Left cardiac atrium (tissue), 4 donors: ENCODE results near the gene ARID1A. TPM values are rescaled to one million over a fixed set of nuclear protein-coding genes. Genes with fewer than 3 reads are reported as not detected.
"Not testable (repeated sequence)": the region's sequence is repeated elsewhere in the genome, so short reads cannot be mapped to it uniquely, and the experiment has no call there.

Source experiments
- ATAC-seq, 2 donors: fragments of 200-7000 bp; cut with Tn5 transposase; one replicate each; pipeline ENCODE4 v1.9.1; 2020; ENCODE audit warnings: mild to moderate bottlenecking in 2 of 2, moderate library complexity in 2 of 2
- DNase-seq: peaks from one replicate; pipeline ENCODE4 v3.0.0-alpha.2; 2020
- intact Hi-C, 2 donors: fragments of 100-400 bp; cut with DNase I; formaldehyde crosslinking; loops; one replicate each; pipeline versions ENCODE4 v1.14.1 to v1.15.1; 2022 to 2023
- total RNA-seq, 2 donors: library from RNA; stranded (reverse); fragmentation: NEBNext Ultra II Directional; extraction: Animal tissue kit (Norgen Biotek cat#: 25700); gene quantifications; one replicate each; pipeline ENCODE4 v1.2.1, GENCODE V29; 2021
- donor health status: DM: no; HTN: yes; CAD: no.
- donor health status: DM: no; HTN: yes; CAD: no; lungs with severe emphysema.
- donor health status: DM: yes; HTN: yes; CAD: no.
- donor health status: Dilated cardiomyopathy.

ARID1A gene
- total RNA-seq, 2 donors from 2014 or later: 34.5 to 38.5 TPM

- no peak for DNase-seq
- intact Hi-C loops: loop anchor here in 1 of 2 donors (5.0 kb wide), 1 partner anchor 189 kb away; no protein-coding TSS in a partner anchor
- ATAC-seq: no peak
Observed at GRCh38 chr1:26791148-26791547, 95.3 kb downstream of the ARID1A start.

- ATAC-seq (no peak), DNase-seq (no peak)
- intact Hi-C loops: loop anchor here in 1 of 2 donors (5.0 kb wide), 1 partner anchor 189 kb away; no protein-coding TSS in a partner anchor
Observed at GRCh38 chr1:26791626-26792025, 95.8 kb downstream of the ARID1A start.

- ATAC-seq (no peak), DNase-seq (no peak)
- intact Hi-C loops: loop anchor here in 1 of 2 donors (5.0 kb wide), 1 partner anchor 191 kb away; no protein-coding TSS in a partner anchor
Observed at GRCh38 chr1:26792924-26793323, 97.1 kb downstream of the ARID1A start.

- intact Hi-C loops: loop anchor here in 1 of 2 donors (5.0 kb wide), 1 partner anchor 192 kb away; no protein-coding TSS in a partner anchor
- no peak for DNase-seq
- peak in 1 of 2 donors; percentile 64 for ATAC-seq
Observed at GRCh38 chr1:26794391-26794790, 98.6 kb downstream of the ARID1A start.

GRCh38 chr1:26797627-26798026 lies 101.8 kb downstream of the ARID1A start:
- DNase-seq (no peak), ATAC-seq (no peak)
- intact Hi-C loops: no loop called here

GRCh38 chr1:26799479-26800142 lies 103.8 kb downstream of the ARID1A start:
- ATAC-seq (peak; percentile 90 to 91), DNase-seq (peak; percentile 79)
- intact Hi-C loops: no loop called here

- ATAC-seq, DNase-seq, intact Hi-C loops: not testable (repeated sequence)
Observed at GRCh38 chr1:26803932-26804331, 108.1 kb downstream of the ARID1A start.

- DNase-seq: peak; percentile 59
- ATAC-seq: peak; percentile 64 to 67
- intact Hi-C loops: loop anchor here in 1 of 2 donors (5.0 kb wide), 1 partner anchor 67 kb away; no protein-coding TSS in a partner anchor
Observed at GRCh38 chr1:26810105-26810504, 114.3 kb downstream of the ARID1A start.

GRCh38 chr1:26811057-26811456 lies 115.2 kb downstream of the ARID1A start:
- no peak for ATAC-seq
- DNase-seq: no peak
- intact Hi-C loops: loop anchor here in 1 of 2 donors (5.0 kb wide), 1 partner anchor 66 kb away; no protein-coding TSS in a partner anchor

- intact Hi-C loops: loop anchor here in 1 of 2 donors (5.0 kb wide), 1 partner anchor 66 kb away; no protein-coding TSS in a partner anchor
- DNase-seq: no peak
- ATAC-seq: no peak
Observed at GRCh38 chr1:26811708-26812107, 115.9 kb downstream of the ARID1A start.

- intact Hi-C loops: loop anchor here in 1 of 2 donors (5.0 kb wide), 1 partner anchor 63 kb away; no protein-coding TSS in a partner anchor
- no peak for ATAC-seq
Observed at GRCh38 chr1:26814377-26814776, 118.6 kb downstream of the ARID1A start.

GRCh38 chr1:26814893-26815292 lies 119.1 kb downstream of the ARID1A start:
- ATAC-seq: no peak
- intact Hi-C loops: loop anchor here in 1 of 2 donors (5.0 kb wide), 1 partner anchor 62 kb away; no protein-coding TSS in a partner anchor
- DNase-seq: no peak

More at GRCh38 chr1:26814377-26814776, 118.6 kb downstream of the ARID1A start:
- DNase-seq: no peak

GRCh38 chr1:26820784-26821269 lies 125.0 kb downstream of the ARID1A start:
- intact Hi-C loops: no loop called here
- DNase-seq (no peak), ATAC-seq (peak in 1 of 2 donors; percentile 56)

GRCh38 chr1:26822737-26823395 lies 127.1 kb downstream of the ARID1A start:
- ATAC-seq (no peak), DNase-seq (no peak)
- intact Hi-C loops: no loop called here

GRCh38 chr1:26824731-26825130 lies 128.9 kb downstream of the ARID1A start:
- DNase-seq (no peak), ATAC-seq (no peak)
- intact Hi-C loops: no loop called here

- DNase-seq (peak; percentile 75), ATAC-seq (peak; percentile 82 to 92)
- intact Hi-C loops: no loop called here
Observed at GRCh38 chr1:26826261-26827105, 130.7 kb downstream of the ARID1A start, which contains the start of gene ZDHHC18. ZDHHC18 (plus strand) TSS chr1:26826688; CDS start chr1:26826805, 117 bp downstream.

- intact Hi-C loops: no loop called here
- DNase-seq (no peak), ATAC-seq (peak in 1 of 2 donors; percentile 2)
Observed at GRCh38 chr1:26827106-26827604, 131.3 kb downstream of the ARID1A start.

GRCh38 chr1:26827663-26828062 lies 131.8 kb downstream of the ARID1A start:
- ATAC-seq: peak in 1 of 2 donors; percentile 6
- DNase-seq: no peak
- intact Hi-C loops: no loop called here
